ENCODE results near the gene CYTH2.

Gene CYTH2

DNA sequence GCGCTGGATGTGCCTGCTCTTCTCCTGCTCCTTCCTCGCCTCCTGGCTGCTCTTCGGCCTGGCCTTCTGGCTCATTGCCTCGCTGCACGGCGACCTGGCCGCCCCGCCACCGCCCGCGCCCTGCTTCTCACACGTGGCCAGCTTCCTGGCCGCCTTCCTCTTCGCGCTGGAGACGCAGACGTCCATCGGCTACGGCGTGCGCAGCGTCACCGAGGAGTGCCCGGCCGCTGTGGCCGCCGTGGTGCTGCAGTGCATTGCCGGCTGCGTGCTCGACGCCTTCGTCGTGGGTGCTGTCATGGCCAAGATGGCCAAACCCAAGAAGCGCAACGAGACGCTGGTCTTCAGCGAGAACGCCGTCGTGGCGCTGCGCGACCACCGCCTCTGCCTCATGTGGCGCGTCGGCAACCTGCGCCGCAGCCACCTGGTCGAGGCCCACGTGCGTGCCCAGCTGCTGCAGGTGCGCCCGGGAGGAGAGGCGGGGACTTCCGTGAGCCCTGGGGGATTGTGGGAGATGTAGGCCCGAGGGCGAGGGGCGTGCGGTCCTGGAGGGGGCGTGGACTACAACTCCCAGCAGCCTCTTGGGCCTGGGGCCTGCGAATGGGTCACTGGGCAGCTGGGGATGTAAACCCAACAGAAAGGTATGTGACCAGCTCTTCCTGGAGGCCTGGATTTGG, 7.0 kb upstream of the CYTH2 start:
- TF ChIP-seq GATA2 (IDR thresholded peaks at IDR 0.05; ENCODE audit: low read depth, low read length) (no peak), GATA3 (IDR thresholded peaks at IDR 0.05; ENCODE audit: low read depth, low read length) (no peak)

DNA sequence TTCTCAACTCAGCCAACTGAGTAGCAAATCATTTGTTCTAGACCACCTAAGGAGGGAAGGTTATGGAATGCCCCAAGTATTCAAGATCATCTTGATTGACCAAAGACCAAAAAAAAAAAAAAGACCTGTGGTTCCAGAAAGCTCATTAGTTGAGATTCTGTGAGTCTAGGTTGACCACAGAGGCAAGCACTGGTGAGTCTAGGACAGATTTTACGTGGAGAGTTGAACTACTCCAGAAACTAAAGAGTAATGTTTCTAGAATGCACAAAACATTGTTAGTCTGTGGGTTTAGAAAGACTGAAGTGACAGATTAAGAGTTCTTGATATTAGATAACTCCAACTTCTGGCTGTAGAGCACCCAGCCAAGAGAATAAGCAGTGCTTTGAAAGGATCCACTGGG, 4.0 kb upstream of the CYTH2 start:
- TF ChIP-seq GATA2 (IDR thresholded peaks at IDR 0.05; ENCODE audit: low read depth, low read length) (no peak), GATA3 (IDR thresholded peaks at IDR 0.05; ENCODE audit: low read depth, low read length) (no peak)

DNA sequence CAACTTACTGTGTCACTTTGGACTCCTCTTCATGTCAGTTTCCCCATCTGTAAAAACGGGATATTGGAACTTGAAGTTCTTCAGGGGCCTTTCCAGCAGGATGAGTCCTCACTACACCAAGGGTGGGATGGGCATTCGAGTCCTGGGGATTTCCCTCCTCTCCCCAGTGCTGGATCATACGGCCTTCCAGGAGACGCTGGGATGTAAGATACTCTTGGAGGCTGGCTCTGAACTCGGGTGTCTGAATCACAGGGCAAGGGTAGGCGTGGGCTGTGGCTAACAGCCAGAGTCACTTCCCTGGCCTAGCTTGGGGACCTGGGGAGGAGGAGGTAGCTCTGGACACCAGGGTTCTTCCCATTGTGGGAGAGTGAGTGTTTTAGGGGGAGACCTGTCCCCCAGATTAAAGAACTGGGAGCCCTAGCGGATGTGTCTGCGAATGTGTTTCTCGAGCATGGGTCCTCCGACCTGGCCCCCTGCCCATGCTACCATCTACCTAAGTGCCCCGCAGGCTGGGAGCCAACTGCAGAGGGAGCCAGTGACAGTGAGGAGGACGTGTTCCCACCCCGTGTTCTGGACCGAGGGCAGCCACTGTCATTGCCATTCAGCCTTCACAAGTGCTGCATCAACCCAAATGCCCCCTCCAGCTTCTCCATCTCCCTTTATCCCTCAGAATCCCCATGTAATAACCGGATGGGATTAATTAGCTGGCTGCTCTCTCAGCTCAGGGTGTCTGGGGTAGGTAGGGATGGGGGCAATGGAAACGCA, 2.4 kb upstream of the CYTH2 start:
- TF ChIP-seq GATA3 (IDR thresholded peaks at IDR 0.05; ENCODE audit: low read depth, low read length) (no peak), GATA2 (IDR thresholded peaks at IDR 0.05; ENCODE audit: low read depth, low read length) (no peak)

DNA sequence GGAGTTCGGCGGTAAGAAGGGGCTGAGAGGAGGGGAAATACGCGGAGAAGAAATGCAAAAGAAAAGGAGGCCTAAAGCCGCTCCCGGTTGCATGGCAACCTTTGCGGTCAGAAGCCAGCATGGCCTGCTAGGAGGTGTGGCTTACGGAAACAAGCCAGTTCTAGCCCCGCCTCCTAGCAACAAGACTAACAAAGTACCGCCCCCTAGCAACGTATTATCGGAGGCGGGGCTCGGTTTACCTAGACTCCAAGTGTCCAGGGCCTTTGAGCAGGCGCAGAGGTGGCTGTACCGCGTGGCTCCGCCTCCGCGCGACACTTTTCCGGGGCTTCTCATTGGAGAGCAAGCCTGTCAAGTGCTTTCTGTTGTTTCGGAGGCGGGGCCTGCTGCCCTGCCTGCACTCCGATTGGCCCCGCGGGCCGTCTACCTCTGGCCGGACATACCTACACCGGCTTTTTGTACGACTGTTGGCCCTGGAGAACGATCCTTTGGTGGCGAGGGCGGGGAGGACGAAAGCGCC, 339 bp upstream of the CYTH2 start:
- TF ChIP-seq GATA3 (IDR thresholded peaks at IDR 0.05; ENCODE audit: low read depth, low read length) (no peak), GATA2 (IDR thresholded peaks at IDR 0.05; ENCODE audit: low read depth, low read length) (no peak)

DNA sequence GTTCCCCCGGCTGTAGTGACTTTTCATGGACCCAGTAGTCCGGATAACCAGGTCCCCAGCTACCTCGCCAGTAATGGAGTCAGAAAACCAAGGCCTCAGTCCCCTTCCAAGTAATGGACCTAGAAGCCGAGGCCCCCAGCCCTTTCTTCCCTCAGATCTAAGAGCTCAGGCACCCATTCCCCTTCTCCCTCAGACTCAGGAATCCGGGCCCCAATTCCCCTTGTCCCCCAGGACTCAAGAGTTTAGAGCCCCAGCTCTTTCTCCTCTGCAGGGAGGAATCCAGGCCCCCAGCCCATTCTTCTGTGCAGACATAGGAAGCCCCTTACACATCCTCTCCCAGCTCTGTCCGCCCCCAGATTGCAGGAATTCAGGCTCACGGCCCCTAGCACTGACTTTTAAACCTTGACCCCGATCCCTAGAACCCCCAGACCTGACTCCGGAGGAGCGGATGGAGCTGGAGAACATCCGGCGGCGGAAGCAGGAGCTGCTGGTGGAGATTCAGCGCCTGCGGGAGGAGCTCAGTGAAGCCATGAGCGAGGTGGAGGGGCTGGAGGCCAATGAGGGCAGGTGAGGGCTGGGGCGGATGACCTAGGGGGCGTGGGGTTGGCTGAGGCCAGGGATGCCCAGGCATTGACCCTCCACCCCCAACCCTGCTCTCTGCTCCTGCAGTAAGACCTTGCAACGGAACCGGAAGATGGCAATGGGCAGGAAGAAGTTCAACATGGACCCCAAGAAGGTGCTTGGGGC, 938 bp downstream of the CYTH2 start:
- TF ChIP-seq GATA3 (IDR thresholded peaks at IDR 0.05; ENCODE audit: low read depth, low read length), result no peak
- no peak for TF ChIP-seq GATA2 (IDR thresholded peaks at IDR 0.05; ENCODE audit: low read depth, low read length)

DNA sequence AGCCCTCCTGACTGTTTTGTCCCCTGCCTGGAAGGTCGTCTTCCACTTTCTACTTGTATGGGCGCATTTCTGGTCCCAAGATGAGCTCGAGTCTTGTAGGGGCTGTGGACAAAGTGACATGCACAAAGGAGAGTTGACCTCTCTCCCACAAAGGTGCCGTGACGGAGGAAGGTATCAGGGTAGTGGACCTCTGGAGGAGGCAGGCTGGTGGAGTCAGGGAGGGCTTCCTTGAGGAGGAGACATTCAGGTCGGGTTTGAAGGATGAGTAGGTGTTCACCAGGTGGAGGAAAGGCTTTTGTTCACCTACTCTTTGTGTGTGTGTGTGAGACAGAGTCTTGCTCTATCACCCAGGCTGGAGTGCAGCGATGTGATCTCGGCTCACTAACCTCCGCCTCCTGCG, 1.7 kb downstream of the CYTH2 start:
- TF ChIP-seq GATA3 (IDR thresholded peaks at IDR 0.05; ENCODE audit: low read depth, low read length) (no peak), GATA2 (IDR thresholded peaks at IDR 0.05; ENCODE audit: low read depth, low read length) (no peak)

DNA sequence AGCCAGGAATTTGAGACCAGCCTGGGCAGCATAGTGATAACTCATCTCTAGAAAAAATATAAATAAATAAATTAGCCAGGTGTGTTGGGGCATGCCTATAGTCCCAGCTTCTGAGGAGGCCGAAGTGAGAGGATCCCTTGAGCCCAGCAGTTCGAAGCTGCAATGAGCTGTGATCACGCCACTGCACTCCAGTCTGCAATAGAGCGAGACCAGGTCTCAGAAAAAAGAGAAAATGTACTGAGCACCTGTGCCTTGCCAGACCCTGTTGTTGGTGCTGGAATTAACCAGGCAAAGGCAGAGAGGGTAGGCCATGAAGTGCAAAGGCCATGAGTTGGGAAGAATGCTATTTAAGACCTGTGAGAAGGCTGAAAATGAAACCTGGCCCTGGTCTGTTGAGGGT, 2.7 kb downstream of the CYTH2 start:
- no peak for TF ChIP-seq GATA2 (IDR thresholded peaks at IDR 0.05; ENCODE audit: low read depth, low read length)
- no peak for TF ChIP-seq GATA3 (IDR thresholded peaks at IDR 0.05; ENCODE audit: low read depth, low read length)

DNA sequence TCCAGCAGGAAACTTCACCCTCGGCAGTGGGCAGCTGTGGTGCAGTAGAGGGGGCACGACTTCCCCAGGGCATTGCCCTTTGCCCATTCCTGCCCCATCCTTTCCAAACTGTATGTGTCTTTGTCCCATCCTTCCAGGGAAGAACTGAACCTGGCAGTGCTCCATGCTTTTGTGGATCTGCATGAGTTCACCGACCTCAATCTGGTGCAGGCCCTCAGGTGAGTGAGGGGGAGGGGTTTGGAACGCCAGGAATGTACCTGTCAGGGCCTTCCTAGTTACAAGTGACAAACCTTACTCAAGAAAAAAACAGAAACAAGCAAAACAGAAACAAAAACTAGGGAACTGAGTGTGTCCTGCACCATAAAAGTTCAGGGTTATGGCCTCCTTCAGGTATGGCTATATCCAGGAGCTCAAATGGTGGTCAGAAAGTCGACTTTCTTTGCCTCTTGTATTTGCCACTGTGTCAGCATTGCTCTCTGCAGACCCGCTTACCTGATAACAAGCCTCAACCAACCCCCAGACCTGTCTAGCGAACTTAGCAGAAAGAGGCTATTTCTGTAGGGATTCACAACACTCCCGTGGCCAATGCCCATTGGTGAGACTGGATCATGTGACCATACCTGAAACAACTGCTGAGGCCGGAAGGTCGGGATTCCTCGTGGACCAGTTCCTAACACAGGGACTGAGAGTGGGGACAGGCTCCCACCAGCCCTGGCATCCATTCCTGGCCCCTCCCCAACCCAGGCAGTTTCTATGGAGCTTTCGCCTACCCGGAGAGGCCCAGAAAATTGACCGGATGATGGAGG, 4.2 kb downstream of the CYTH2 start:
- no peak for TF ChIP-seq GATA2 (IDR thresholded peaks at IDR 0.05; ENCODE audit: low read depth, low read length)
- no peak for TF ChIP-seq GATA3 (IDR thresholded peaks at IDR 0.05; ENCODE audit: low read depth, low read length)

DNA sequence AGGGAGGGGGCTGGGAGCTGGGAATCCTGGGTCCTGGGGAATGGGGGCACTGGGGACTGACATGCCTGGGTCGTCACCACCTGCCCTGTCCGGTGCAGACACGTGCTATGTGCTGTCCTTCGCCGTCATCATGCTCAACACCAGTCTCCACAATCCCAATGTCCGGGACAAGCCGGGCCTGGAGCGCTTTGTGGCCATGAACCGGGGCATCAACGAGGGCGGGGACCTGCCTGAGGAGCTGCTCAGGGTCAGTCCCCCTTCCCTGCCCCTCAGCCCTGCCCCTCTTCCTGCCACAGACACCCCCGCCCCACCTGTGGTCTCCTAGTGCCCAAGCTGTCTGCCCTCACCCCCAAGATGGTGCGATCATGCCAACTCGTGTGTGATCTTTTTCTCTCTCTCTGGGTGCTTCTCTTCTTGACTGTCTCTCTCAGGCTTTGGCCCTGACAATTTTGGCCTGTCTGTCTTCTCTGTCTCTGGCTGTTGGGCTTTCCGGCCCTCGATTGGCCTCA, 5.0 kb downstream of the CYTH2 start:
- no peak for TF ChIP-seq GATA3 (IDR thresholded peaks at IDR 0.05; ENCODE audit: low read depth, low read length)

DNA sequence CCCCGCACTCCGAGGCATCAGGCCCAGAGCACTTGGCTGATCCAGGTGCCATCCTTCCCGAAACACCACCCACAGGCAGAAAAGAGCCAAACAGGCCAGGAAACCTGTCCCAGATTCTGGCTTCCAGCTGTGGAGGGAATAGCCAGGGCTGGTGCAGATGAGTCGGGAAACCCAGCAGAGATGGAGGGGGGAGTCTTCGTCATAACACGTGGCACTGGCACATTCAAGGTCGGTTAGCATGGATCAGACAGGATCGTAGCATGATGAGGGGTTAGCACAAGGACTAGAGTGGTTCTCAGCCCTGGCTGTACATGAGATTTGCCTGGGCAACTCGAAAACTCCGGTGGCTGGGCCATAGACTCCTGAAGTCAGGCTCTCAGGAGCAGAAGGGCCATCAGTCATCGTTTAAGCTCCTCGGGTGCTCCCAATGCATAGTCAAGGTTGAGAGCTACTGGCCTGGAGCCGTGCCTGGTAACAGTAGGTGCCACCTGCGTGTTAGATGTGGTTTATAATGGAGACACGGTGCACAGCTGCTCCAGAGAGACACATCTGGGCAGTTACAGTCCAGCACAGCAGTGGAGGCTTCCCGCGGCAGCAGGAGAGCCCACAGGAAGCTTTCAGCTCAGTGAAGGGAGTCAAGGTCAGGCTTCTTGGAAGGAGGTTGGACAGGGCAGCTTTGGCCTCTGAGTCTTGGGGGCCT, 6.3 kb downstream of the CYTH2 start:
- TF ChIP-seq GATA2 (IDR thresholded peaks at IDR 0.05; ENCODE audit: low read depth, low read length), result no peak
- no peak for TF ChIP-seq GATA3 (IDR thresholded peaks at IDR 0.05; ENCODE audit: low read depth, low read length)

DNA sequence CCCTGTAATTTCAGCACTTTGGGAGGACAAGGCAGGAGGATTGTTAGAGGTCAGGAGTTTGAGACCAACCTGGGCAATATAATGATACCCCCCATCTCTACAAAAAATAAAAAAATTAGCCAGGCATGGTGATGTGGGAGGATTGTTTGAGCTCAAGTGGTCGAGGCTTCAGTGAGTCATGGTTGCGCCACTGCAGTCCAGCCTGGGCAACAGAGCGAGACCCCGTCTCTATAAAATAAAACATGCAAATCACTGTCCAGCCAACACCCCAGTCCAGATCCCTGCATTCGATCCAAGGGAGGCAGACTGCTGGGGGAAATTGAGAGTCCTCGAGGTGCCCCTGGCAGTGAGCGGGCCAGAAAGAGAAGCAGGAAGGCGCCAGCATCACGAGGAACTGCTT, 7.0 kb downstream of the CYTH2 start:
- no peak for TF ChIP-seq GATA2 (IDR thresholded peaks at IDR 0.05; ENCODE audit: low read depth, low read length)
- TF ChIP-seq GATA3 (IDR thresholded peaks at IDR 0.05; ENCODE audit: low read depth, low read length), result no peak

DNA sequence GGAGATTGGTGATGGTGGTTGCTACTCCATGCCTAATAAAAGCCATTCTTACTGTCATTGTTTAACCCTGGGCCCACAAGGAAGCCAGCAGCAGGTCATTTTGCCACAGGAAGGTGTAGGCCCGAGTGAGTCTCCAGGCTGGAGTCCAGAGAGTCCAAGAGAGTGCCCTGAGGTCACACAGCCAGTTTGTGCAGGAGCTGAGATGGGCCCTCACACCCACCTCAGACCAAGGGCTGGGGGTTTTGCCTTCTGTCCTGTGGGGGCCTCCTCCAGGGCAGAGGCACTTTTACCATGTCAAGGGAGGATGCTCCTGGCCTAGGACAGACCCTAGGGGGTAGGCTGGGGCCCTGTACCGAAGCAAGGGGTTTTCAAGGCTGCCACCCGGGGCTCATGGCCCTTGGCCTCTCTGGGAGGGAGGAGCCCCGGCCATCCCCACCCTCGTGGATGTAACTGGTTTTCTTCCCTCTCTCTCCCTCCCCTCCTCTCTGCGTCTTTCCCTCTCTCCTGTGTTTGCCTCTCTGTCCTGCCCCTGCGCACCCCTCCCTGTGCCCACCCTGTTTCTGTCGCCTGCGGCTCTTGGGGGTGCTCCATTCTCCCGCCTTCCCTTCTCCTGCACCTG, 8.0 kb downstream of the CYTH2 start:
- TF ChIP-seq GATA2 (IDR thresholded peaks at IDR 0.05; ENCODE audit: low read depth, low read length), result no peak
- TF ChIP-seq GATA3 (IDR thresholded peaks at IDR 0.05; ENCODE audit: low read depth, low read length), result no peak
